Tibial artery (tissue), 4 donors: Measurements from ENCODE around the gene CCNL2.

Experiments used
- DNase-seq, 2 donors: peaks; one replicate each; pipeline ENCODE4 v3.0.0-alpha.2; 2019
- H3K27ac ChIP-seq, 2 donors: fragments of 200-600 bp; sonication (generic) in 1 of 2; 1 replicate in 1 of 2; 2 replicates in 1 of 2; pipeline ENCODE4 v1.5.1; 2018 to 2019; ENCODE audit warnings: mild to moderate bottlenecking in 1 of 2
- H3K27me3 ChIP-seq, 2 donors: fragments of 200-600 bp; sonication (generic) in 1 of 2; one replicate each; pipeline versions ENCODE4 v1.5.1 to v1.6.0; 2016 to 2019
- H3K36me3 ChIP-seq, 3 donors: fragments of 200-600 bp; sonication (generic) in 2 of 3; one replicate each; pipeline ENCODE4 v1.5.1; 2016 to 2019; ENCODE audit warnings: mild to moderate bottlenecking in 2 of 3
- H3K4me1 ChIP-seq, 4 donors: fragments of 200-600 bp; sonication (generic) in 2 of 4; 1 replicate in 3 of 4; 2 replicates in 1 of 4; pipeline ENCODE4 v1.5.1; 2016 to 2019
- H3K4me3 ChIP-seq, 2 donors: fragments of 200-600 bp; sonication (generic) in 1 of 2; 1 replicate in 1 of 2; 2 replicates in 1 of 2; pipeline ENCODE4 v1.5.1; 2018 to 2019; ENCODE audit warnings: mild to moderate bottlenecking in 2 of 2
- H3K9me3 ChIP-seq, 3 donors: fragments of 200-600 bp; sonication (generic) in 1 of 3; one replicate each; pipeline ENCODE4 v1.5.1; 2016 to 2019
- CTCF ChIP-seq, 2 experiments: fragments of 200-600 bp in 1 of 2; fragments of 450-650 bp in 1 of 2; IDR thresholded peaks; one replicate each; pipeline ENCODE4 v1.5.1; 2017 to 2019; ENCODE audit warnings: antibody characterized with exemption in 2 of 2, mild to moderate bottlenecking in 1 of 2, moderate library complexity in 1 of 2
- intact Hi-C: fragments of 100-400 bp; cut with DNase I; formaldehyde crosslinking; loops from one replicate; pipeline ENCODE4 v1.15.0; 2023; ENCODE audit warnings: low total_unique reads

CCNL2 gene

GRCh38 chr1:1402072-1402900 lies 3.2 kb upstream of the CCNL2 start:
- H3K4me1 ChIP-seq: peaks cover 0 to 48% (median 41%) of the 10 kb centered on the region in 4 donors
- H3K36me3 ChIP-seq: peaks cover 48 to 61% (median 56%) of the 10 kb centered on the region in 3 donors
- H3K27ac ChIP-seq: no peak overlapping the region
- DNase-seq: no peak
- no peak overlapping the region for H3K4me3 ChIP-seq
- intact Hi-C loops: loop anchor here (5.0 kb wide), 1 partner anchor 40 kb away; no protein-coding TSS in a partner anchor
- H3K27me3 ChIP-seq: no peaks in the 10 kb centered on the region
- TF ChIP-seq CTCF (IDR thresholded peaks at IDR 0.05): no peak
- H3K9me3 ChIP-seq: no peaks in the 10 kb centered on the region

- Histone ChIP-seq H3K27me3 (no peaks in the 10 kb centered on the region), H3K4me3 (no peak overlapping the region), H3K36me3 (peaks cover 54 to 69% (median 63%) of the 10 kb centered on the region in 3 donors), H3K4me1 (peaks cover 0 to 49% (median 45%) of the 10 kb centered on the region in 4 donors), H3K27ac (no peak overlapping the region), H3K9me3 (no peaks in the 10 kb centered on the region)
- TF ChIP-seq CTCF (IDR thresholded peaks at IDR 0.05): no peak
- intact Hi-C loops: loop anchor here (5.0 kb wide), 1 partner anchor 41 kb away; no protein-coding TSS in a partner anchor
- DNase-seq: no peak
These were observed 2.4 kb upstream of the CCNL2 start for GRCh38 chr1:1401457-1402010.

GRCh38 chr1:1400576-1401456 lies 1.7 kb upstream of the CCNL2 start:
- intact Hi-C loops: loop anchor here (5.0 kb wide), 1 partner anchor 41 kb away; no protein-coding TSS in a partner anchor
- H3K4me3 ChIP-seq: peak overlapping the region; percentile 85 to 96
- H3K27ac ChIP-seq: peak overlapping the region in 1 of 2 donors; percentile 92
- peaks cover 0 to 46% (median 38%) of the 10 kb centered on the region in 4 donors for H3K4me1 ChIP-seq
- DNase-seq: no peak
- H3K9me3 ChIP-seq: no peaks in the 10 kb centered on the region
- no peaks in the 10 kb centered on the region for H3K27me3 ChIP-seq
- peaks cover 54 to 76% (median 65%) of the 10 kb centered on the region in 3 donors for H3K36me3 ChIP-seq
- TF ChIP-seq CTCF (IDR thresholded peaks at IDR 0.05): no peak

GRCh38 chr1:1399872-1400575 lies 889 bp upstream of the CCNL2 start:
- DNase-seq: no peak
- intact Hi-C loops: loop anchor here (5.0 kb wide), 1 partner anchor 42 kb away; no protein-coding TSS in a partner anchor
- peaks cover 0 to 41% (median 31%) of the 10 kb centered on the region in 4 donors for H3K4me1 ChIP-seq

More at GRCh38 chr1:1399872-1400575, 889 bp upstream of the CCNL2 start:
- Histone ChIP-seq H3K36me3 (peaks cover 52 to 77% (median 65%) of the 10 kb centered on the region in 3 donors), H3K27me3 (no peaks in the 10 kb centered on the region), H3K27ac (peak overlapping the region; percentile 81 to 92), H3K4me3 (peak overlapping the region; percentile 85 to 96), H3K9me3 (no peaks in the 10 kb centered on the region)
- no peak for TF ChIP-seq CTCF (IDR thresholded peaks at IDR 0.05)
